IMR-90 (cell line): ENCODE data around the gene PLEKHA8. TPM values are rescaled to one million over a fixed set of nuclear protein-coding genes. Genes with fewer than 3 reads are reported as not detected.

Experiments
- ATAC-seq: fragments of 200-7000 bp; cut with Tn5 transposase; 2 replicates; pipeline ENCODE4 v1.9.1; 2020; ENCODE audit warnings: low read depth, mild to moderate bottlenecking, moderate library complexity
- BruUV-seq: library from RNA; stranded (reverse); fragments of 400-500 nt; replicated peaks from 2 replicates; lab custom pipeline; 2021; lab: Mats Ljungman, UMichigan
- CTCF ChIA-PET: fragments of 300-600 bp; formaldehyde crosslinking; extraction: SDS; loops from one replicate; lab custom pipeline; 2021; ENCODE audit warnings: antibody characterized with exemption; lab: Yijun Ruan, JAX
- POLR2A ChIA-PET: fragments of 300-600 bp; sonication (Branson Sonifier 250); formaldehyde crosslinking; loops from one replicate; lab custom pipeline; 2022; ENCODE audit warnings: antibody characterized with exemption; ENCODE audit not compliant: unreplicated experiment; lab: Charles Lee
- DNase-seq: peaks from one replicate; pipeline ENCODE4 v3.0.0; 2013
- H2AFZ ChIP-seq: replicated peaks from 2 replicates; pipeline ENCODE3; 2013; ENCODE audit warnings: low read length, mild to moderate bottlenecking; ENCODE audit not compliant: poor library complexity
- H2AK5ac ChIP-seq: 2 replicates; pipeline ENCODE4 v1.6.1; 2013; ENCODE audit warnings: low read depth, low read length, inconsistent platforms
- H2AK9ac ChIP-seq: replicated peaks from 2 replicates; pipeline ENCODE3; 2013; ENCODE audit warnings: mild to moderate bottlenecking, low read depth, low read length, moderate library complexity; ENCODE audit not compliant: poor library complexity
- H2BK120ac ChIP-seq: 2 replicates; pipeline ENCODE4 v1.6.1; 2013; ENCODE audit warnings: low read depth, low read length, inconsistent platforms
- H2BK15ac ChIP-seq: 3 replicates; pipeline ENCODE4 v1.6.1; 2013; ENCODE audit warnings: low read depth, low read length, inconsistent platforms
- H2BK20ac ChIP-seq: 2 replicates; pipeline ENCODE4 v1.6.1; 2013; ENCODE audit warnings: low read depth, mild to moderate bottlenecking, inconsistent platforms, low read length, moderate library complexity
- H2BK5ac ChIP-seq: 2 replicates; pipeline ENCODE4 v1.6.1; 2013; ENCODE audit warnings: mild to moderate bottlenecking, low read depth, low read length, inconsistent platforms; ENCODE audit not compliant: poor library complexity, severe bottlenecking
- H3K14ac ChIP-seq: replicated peaks from 2 replicates; pipeline ENCODE4 v1.6.1; 2013; ENCODE audit warnings: low read depth, low read length, inconsistent platforms
- H3K18ac ChIP-seq: 2 replicates; pipeline ENCODE4 v1.6.1; 2013; ENCODE audit warnings: low read depth, low read length, control low read depth
- H3K23ac ChIP-seq: 2 replicates; pipeline ENCODE4 v1.6.1; 2013; ENCODE audit warnings: low read depth, low read length, inconsistent platforms
- H3K27ac ChIP-seq: 2 replicates; pipeline ENCODE4 v1.5.1; 2013; ENCODE audit warnings: mild to moderate bottlenecking, control low read depth, low read length; ENCODE audit not compliant: insufficient read depth
- H3K27me3 ChIP-seq: 2 replicates; pipeline ENCODE4 v1.6.1; 2013; ENCODE audit warnings: low read length; ENCODE audit not compliant: control insufficient read depth, insufficient read depth
- H3K36me3 ChIP-seq: 2 replicates; pipeline ENCODE4 v1.6.1; 2013; ENCODE audit warnings: low read length, mixed read lengths; ENCODE audit not compliant: control insufficient read depth, insufficient read depth
- H3K4ac ChIP-seq: 2 replicates; pipeline ENCODE4 v1.6.1; 2013; ENCODE audit warnings: low read depth, low read length, inconsistent platforms
- H3K4me1 ChIP-seq: 2 replicates; pipeline ENCODE4 v1.6.1; 2013; ENCODE audit warnings: low read length, mixed read lengths; ENCODE audit not compliant: control insufficient read depth, insufficient read depth
- H3K4me2 ChIP-seq: 2 replicates; pipeline ENCODE4 v1.6.1; 2013; ENCODE audit warnings: low read depth, mild to moderate bottlenecking, control low read depth, low read length, moderate library complexity
- H3K4me3 ChIP-seq: 2 replicates; pipeline ENCODE4 v1.5.1; 2013; ENCODE audit warnings: low read depth, mild to moderate bottlenecking, control low read depth, low read length, moderate library complexity; ENCODE audit not compliant: insufficient read depth
- H3K56ac ChIP-seq: 2 replicates; pipeline ENCODE4 v1.6.1; 2013; ENCODE audit warnings: low read length, inconsistent platforms; ENCODE audit not compliant: insufficient read depth; ENCODE audit errors: extremely low read depth
- H3K79me1 ChIP-seq, 2 experiments: 2 replicates each; pipeline ENCODE4 v1.6.1; 2013; ENCODE audit warnings: low read length in 2 of 2, inconsistent platforms in 1 of 2, low read depth in 1 of 2
- H3K9ac ChIP-seq: 2 replicates; pipeline ENCODE4 v1.6.1; 2013; ENCODE audit warnings: low read depth, low read length, control low read depth
- H3K9me1 ChIP-seq: 2 replicates; pipeline ENCODE4 v1.6.1; 2013; ENCODE audit warnings: low read length, inconsistent platforms; ENCODE audit not compliant: insufficient read depth
- H3K9me3 ChIP-seq: 2 replicates; pipeline ENCODE4 v1.6.1; 2013; ENCODE audit warnings: low read length; ENCODE audit not compliant: control insufficient read depth, insufficient read depth
- H4K20me1 ChIP-seq: 2 replicates; pipeline ENCODE4 v1.6.1; 2013; ENCODE audit warnings: low read length, inconsistent platforms; ENCODE audit not compliant: insufficient read depth
- H4K5ac ChIP-seq: 2 replicates; pipeline ENCODE4 v1.6.1; 2013; ENCODE audit warnings: mild to moderate bottlenecking, low read depth, low read length, control low read depth
- H4K8ac ChIP-seq, 2 experiments: 2 replicates each; pipeline ENCODE4 v1.6.1; 2013; ENCODE audit warnings: low read depth in 2 of 2, low read length in 2 of 2, control low read depth in 1 of 2, inconsistent platforms in 1 of 2
- H4K91ac ChIP-seq: 2 replicates; pipeline ENCODE4 v1.6.1; 2013; ENCODE audit warnings: low read depth, low read length, inconsistent platforms; ENCODE audit not compliant: insufficient read depth
- BHLHE40 ChIP-seq: fragments of 150-350 bp; IDR thresholded peaks from 2 replicates; pipeline ENCODE4 v1.6.1; 2016; ENCODE audit warnings: mild to moderate bottlenecking, low read depth, low read length
- CEBPB ChIP-seq: IDR thresholded peaks from 2 replicates; pipeline ENCODE4 v1.6.1; 2012; ENCODE audit warnings: low read depth, low read length, improper control_type of control experiment
- CTCF ChIP-seq: conservative IDR thresholded peaks from 2 replicates; pipeline ENCODE4 v1.5.1; 2012; ENCODE audit warnings: mild to moderate bottlenecking, low read depth, low read length, improper control_type of control experiment
- FOS ChIP-seq: fragments of 150-350 bp; IDR thresholded peaks from 2 replicates; pipeline ENCODE4 v1.6.1; 2016; ENCODE audit warnings: low read depth, low read length
- MAFK ChIP-seq: IDR thresholded peaks from 2 replicates; pipeline ENCODE4 v1.6.1; 2012; ENCODE audit warnings: low read depth, low read length, improper control_type of control experiment
- MAZ ChIP-seq: IDR thresholded peaks from 2 replicates; pipeline ENCODE4 v1.6.1; 2012; ENCODE audit warnings: low read depth, mild to moderate bottlenecking, low read length, improper control_type of control experiment, moderate library complexity, borderline replicate concordance
- MXI1 ChIP-seq: IDR thresholded peaks from 2 replicates; pipeline ENCODE4 v1.6.1; 2012; ENCODE audit warnings: low read depth, mild to moderate bottlenecking, low read length, moderate library complexity, borderline replicate concordance
- POLR2A ChIP-seq: IDR thresholded peaks from 2 replicates; pipeline ENCODE4 v1.6.1; 2012; ENCODE audit warnings: mild to moderate bottlenecking, low read depth, low read length
- RAD21 ChIP-seq: IDR thresholded peaks from 2 replicates; pipeline ENCODE4 v1.6.1; 2012; ENCODE audit warnings: low read length, improper control_type of control experiment
- RCOR1 ChIP-seq: IDR thresholded peaks from 2 replicates; pipeline ENCODE4 v1.6.1; 2012; ENCODE audit warnings: mild to moderate bottlenecking, low read length, improper control_type of control experiment; ENCODE audit not compliant: insufficient replicate concordance
- SMC3 ChIP-seq: fragments of 150-350 bp; IDR thresholded peaks from 2 replicates; pipeline ENCODE4 v1.6.1; 2016; ENCODE audit warnings: low read depth, mild to moderate bottlenecking, antibody characterized with exemption, low read length, moderate library complexity
- WGBS, 2 experiments: methylation state at CpG; one replicate each; pipeline versions ENCODE4 v1.1.5 to v1.1.7; 2013; ENCODE audit warnings: missing lambda C conversion rate in 2 of 2; ENCODE audit not compliant: insufficient read length in 1 of 2; ENCODE audit errors: extremely low coverage in 2 of 2; 5-methylcytosine and 5-hydroxymethylcytosine counted together
- dilution Hi-C: fragments of 300-500 bp; cut with HindIII; formaldehyde crosslinking; loops from one replicate; pipeline ENCODE4 v1.14.3; 2018; ENCODE audit warnings: low sequenced_read_pairs; ENCODE audit not compliant: unreplicated experiment
- in situ Hi-C: fragments of 300-500 bp; cut with MboI; formaldehyde crosslinking; loops from 3 replicates; pipeline ENCODE4 v1.14.3; 2019; ENCODE audit warnings: low sequenced_read_pairs, inconsistent platforms, mixed read lengths
- intact Hi-C: fragments of 100-400 bp; cut with micrococcal nuclease; formaldehyde crosslinking; loops from 2 replicates; pipeline ENCODE4 v1.10.0; 2022
- polyA plus RNA-seq, 3 experiments: library from polyadenylated mRNA; depleted of rRNA; stranded (reverse); fragments of >200 nt; gene quantifications; 2 replicates each; pipeline ENCODE4 v1.2.3, GENCODE V29; 2012; ENCODE audit warnings: low replicate concordance in 1 of 3
- total RNA-seq: library from RNA; depleted of rRNA; stranded (reverse); fragments of >200 nt; gene quantifications from 2 replicates; pipeline ENCODE4 v1.2.3, GENCODE V29; 2012

PLEKHA8 gene
- total and polyA plus RNA-seq, 2 of the 4 experiments (the other 2 are of a cell fraction), result 3.6 to 9.7 TPM

GRCh38 chr7:30169579-30169978 is 141.4 kb downstream of the PLEKHA8 start (continued):
- TF ChIP-seq CTCF (no peak), BHLHE40 (no peak)

- Histone ChIP-seq H3K23ac (no peak overlapping the region), H3K9me1 (peaks cover 9% of the 10 kb centered on the region; the same call in 1 of the 2 replicates), H4K8ac (no peak overlapping the region), H2BK15ac (no peak overlapping the region), H3K27me3 (no peaks in the 10 kb centered on the region), H3K56ac (no peak overlapping the region), H3K36me3 (no peaks in the 10 kb centered on the region), H3K9ac (no peak overlapping the region), H3K27ac (no peak overlapping the region), H3K14ac (no peak overlapping the region), H4K5ac (no peak overlapping the region), H2AK9ac (no peak overlapping the region), H3K9me3 (no peaks in the 10 kb centered on the region), H2AFZ (no peak overlapping the region), H3K4me3 (no peak overlapping the region), H4K20me1 (0 out of 2 replicates have a peak, but pooled peaks cover 3% of the 10 kb centered on the region), H2BK120ac (no peak overlapping the region), H4K91ac (no peak overlapping the region), H2BK20ac (no peak overlapping the region), H3K4ac (no peak overlapping the region), H3K79me1 (no peaks in the 10 kb centered on the region), H3K18ac (no peak overlapping the region), H2BK5ac (no peak overlapping the region), H3K4me1 (peaks cover 19% of the 10 kb centered on the region), H3K4me2 (no peak overlapping the region), H2AK5ac (no peak overlapping the region)
- ChIA-PET POLR2A (no interaction called here), CTCF (interaction anchor here (0.8 kb wide), 1 partner anchor 9 kb away, joined by 3 read pairs; no protein-coding TSS in a partner anchor)
- BruUV-seq, result no TSS peak
- DNase-seq (no peak), ATAC-seq (no peak)
- no peak for TF ChIP-seq RCOR1
- no peak for TF ChIP-seq FOS
- TF ChIP-seq BHLHE40, result no peak
- no peak for TF ChIP-seq CEBPB
- no peak for TF ChIP-seq CTCF
- TF ChIP-seq MAZ, result no peak
- TF ChIP-seq SMC3, result no peak
- no peak for TF ChIP-seq MAFK
- TF ChIP-seq MXI1, result no peak
- no peak for TF ChIP-seq RAD21
- no peak for TF ChIP-seq POLR2A
- intact Hi-C loops (no loop called here), in situ Hi-C loops (no loop called here), dilution Hi-C loops (no loop called here)
- WGBS, 2 experiments, result 60% methylated on average over 1 of the region's 6 CpGs; no CpG with 5 or more reads in 1 of the 2 experiments
Observed at GRCh38 chr7:30170476-30171205, 142.4 kb downstream of the PLEKHA8 start.
